Activated CD4-positive, alpha-beta T cell treated with anti-CD3 and anti-CD28 coated beads for 36 hours (primary cell): ENCODE measurements around the gene ITSN2. TPM values are rescaled to one million over a fixed set of nuclear protein-coding genes. Genes with fewer than 3 reads are reported as not detected.
"Not testable (repeated sequence)": the region's sequence is repeated elsewhere in the genome, so short reads cannot be mapped to it uniquely, and the experiment has no call there.

Experiments used
- ATAC-seq: fragments of 200-7000 bp; cut with Tn5 transposase; one replicate; pipeline ENCODE4 v1.10.0; 2021; ENCODE audit warnings: mild to moderate bottlenecking, moderate library complexity
- CTCF ChIA-PET: fragments of 350-600 bp; sonication (Branson Sonifier 250); formaldehyde crosslinking; loops from one replicate; lab custom pipeline; 2021; ENCODE audit warnings: antibody characterized with exemption; lab: Charles Lee
- POLR2A ChIA-PET: fragments of 350-600 bp; sonication (Branson Sonifier 250); formaldehyde crosslinking; loops from one replicate; lab custom pipeline; 2021; ENCODE audit warnings: antibody characterized with exemption, inconsistent platforms; lab: Charles Lee
- DNase-seq: peaks from one replicate; pipeline ENCODE4 v3.0.0-alpha.2; 2020
- H3K27ac Mint-ChIP-seq: one replicate; pipeline ENCODE4 v1.8.0; 2021; ENCODE audit warnings: mixed read lengths
- H3K27me3 Mint-ChIP-seq: one replicate; pipeline ENCODE4 v1.8.0; 2021; ENCODE audit warnings: mixed read lengths
- H3K36me3 Mint-ChIP-seq: one replicate; pipeline ENCODE4 v1.8.0; 2021; ENCODE audit warnings: low read depth, mixed read lengths
- H3K4me1 Mint-ChIP-seq: one replicate; pipeline ENCODE4 v1.8.0; 2021; ENCODE audit warnings: mixed read lengths
- H3K4me3 Mint-ChIP-seq: one replicate; pipeline ENCODE4 v1.8.0; 2021; ENCODE audit warnings: mild to moderate bottlenecking, moderate library complexity, mixed read lengths
- H3K9me3 Mint-ChIP-seq: one replicate; pipeline ENCODE4 v1.8.0; 2021; ENCODE audit warnings: low read depth, mixed read lengths
- intact Hi-C, 2 experiments: fragments of 100-400 bp; cut with DNase I in 1 of 2; cut with micrococcal nuclease in 1 of 2; formaldehyde crosslinking; loops; one replicate each; pipeline versions ENCODE4 v1.14.2 to v1.15.1; 2022 to 2024; cut with DNase I, micrococcal nuclease
- total RNA-seq, 2 experiments: library from RNA; stranded (reverse); gene quantifications; one replicate each; pipeline ENCODE4 v1.2.3, GENCODE V29; 2021

The ITSN2 gene
- total RNA-seq, 2 experiments from 2014 or later: 46.0 to 49.6 TPM

GRCh38 chr2:24351627-24351938 lies 8.8 kb downstream of the ITSN2 start:
- intact Hi-C loops: no loop called here
- Mint-ChIP-seq H3K4me1 (peaks cover 58% of the 10 kb centered on the region), H3K4me3 (no peak overlapping the region), H3K36me3 (no peaks in the 10 kb centered on the region), H3K27ac (no peak overlapping the region), H3K9me3 (no peaks in the 10 kb centered on the region), H3K27me3 (no peaks in the 10 kb centered on the region)
- CTCF ChIA-PET: interaction anchor here (0.7 kb wide), 1 partner anchor 441 kb away, joined by 3 read pairs; the partner anchor contains the start of genes CENPO and PTRHD1
- no peak for DNase-seq
- POLR2A ChIA-PET: no interaction called here
- ATAC-seq: no peak

- intact Hi-C loops: no loop called here
Observed at GRCh38 chr2:24350826-24351626, 9.3 kb downstream of the ITSN2 start.

GRCh38 chr2:24349097-24349496 lies 11.2 kb downstream of the ITSN2 start:
- ATAC-seq: no peak
- intact Hi-C loops: no loop called here
- H3K4me1 Mint-ChIP-seq: peaks cover 58% of the 10 kb centered on the region

More at GRCh38 chr2:24350826-24351626, 9.3 kb downstream of the ITSN2 start:
- Mint-ChIP-seq H3K9me3 (no peaks in the 10 kb centered on the region), H3K36me3 (no peaks in the 10 kb centered on the region), H3K27ac (no peak overlapping the region), H3K4me3 (no peak overlapping the region), H3K27me3 (no peaks in the 10 kb centered on the region), H3K4me1 (peaks cover 60% of the 10 kb centered on the region)
- DNase-seq (no peak), ATAC-seq (no peak)
- POLR2A ChIA-PET: no interaction called here
- CTCF ChIA-PET: interaction anchor here (0.5 to 1.1 kb wide), 3 partner anchors 13 to 477 kb away, joined by 3 to 4 read pairs (median 3); partner anchors contain the start of genes CENPO and PTRHD1

DNA sequence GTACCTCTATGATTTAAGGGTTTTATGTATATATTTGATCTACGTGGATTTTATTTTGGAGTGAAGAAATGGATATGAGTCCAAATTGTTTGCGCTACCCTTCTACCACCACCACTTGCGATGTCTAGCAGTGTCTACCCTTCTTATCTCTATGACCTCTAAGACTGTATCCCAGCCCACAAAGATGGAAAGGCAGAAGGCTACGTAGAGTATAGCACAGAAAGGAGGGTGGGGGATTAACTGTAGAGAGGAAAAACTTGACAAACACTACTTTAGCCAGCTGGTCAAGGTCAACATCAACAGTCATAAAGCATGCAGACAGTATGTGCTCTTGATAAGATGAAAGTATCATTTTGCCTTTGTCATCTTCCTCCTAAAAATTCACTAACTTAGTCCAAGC lies 14.4 kb downstream of the ITSN2 start:
- Mint-ChIP-seq H3K27me3 (no peaks in the 10 kb centered on the region), H3K9me3 (no peaks in the 10 kb centered on the region), H3K4me3 (no peak overlapping the region), H3K36me3 (no peaks in the 10 kb centered on the region), H3K27ac (no peak overlapping the region), H3K4me1 (peaks cover 60% of the 10 kb centered on the region)
- DNase-seq: no peak
- ATAC-seq: no peak
- ChIA-PET POLR2A (no interaction called here), CTCF (interaction anchor here (1.4 kb wide), 1 partner anchor 22 kb away, joined by 3 read pairs; no protein-coding TSS in a partner anchor)
- intact Hi-C loops: no loop called here

More at GRCh38 chr2:24349097-24349496, 11.2 kb downstream of the ITSN2 start:
- no peaks in the 10 kb centered on the region for H3K36me3 Mint-ChIP-seq
- no peaks in the 10 kb centered on the region for H3K9me3 Mint-ChIP-seq
- no peak for DNase-seq
- no peak overlapping the region for H3K27ac Mint-ChIP-seq
- no peak overlapping the region for H3K4me3 Mint-ChIP-seq
- POLR2A ChIA-PET: no interaction called here
- CTCF ChIA-PET: no interaction called here
- no peaks in the 10 kb centered on the region for H3K27me3 Mint-ChIP-seq

DNA sequence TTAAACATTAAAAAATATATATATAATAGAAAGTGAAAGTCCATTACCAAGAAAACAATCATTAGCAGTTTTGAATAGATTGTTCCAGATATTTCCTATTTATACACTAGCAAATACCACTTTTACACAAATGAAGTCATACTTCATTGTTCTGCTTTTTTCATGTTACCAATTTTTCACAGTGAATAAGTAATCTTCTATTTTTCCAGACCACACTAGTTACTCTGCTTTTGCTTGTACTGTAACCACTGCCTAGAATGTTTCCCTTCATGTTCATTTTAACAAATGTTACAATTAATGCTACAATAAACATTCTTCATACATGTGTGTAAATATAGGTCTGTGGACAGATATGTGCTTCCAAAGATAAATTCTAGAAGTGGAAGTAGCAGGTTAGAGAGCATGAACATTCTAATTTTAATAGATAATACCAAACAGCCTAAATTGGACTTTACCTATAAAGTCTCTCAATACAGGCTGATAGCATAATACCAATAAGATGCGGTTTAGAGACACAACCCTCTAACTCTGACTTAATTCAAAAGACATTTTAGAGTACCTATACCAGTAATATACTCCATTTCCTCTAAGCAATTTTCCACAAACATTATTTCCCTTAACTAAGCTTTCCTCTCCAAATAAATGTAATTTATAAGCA lies 17.0 kb downstream of the ITSN2 start:
- DNase-seq (no peak), ATAC-seq (peak; percentile 32)
- Mint-ChIP-seq H3K9me3 (no peaks in the 10 kb centered on the region), H3K27me3 (no peaks in the 10 kb centered on the region), H3K4me1 (peaks cover 64% of the 10 kb centered on the region), H3K27ac (no peak overlapping the region), H3K4me3 (no peak overlapping the region), H3K36me3 (peaks cover 4% of the 10 kb centered on the region)
- intact Hi-C loops: no loop called here
- ChIA-PET CTCF (interaction anchor here (0.8 kb wide), 1 partner anchor 40 kb away, joined by 3 read pairs; no protein-coding TSS in a partner anchor), POLR2A (no interaction called here)

DNA sequence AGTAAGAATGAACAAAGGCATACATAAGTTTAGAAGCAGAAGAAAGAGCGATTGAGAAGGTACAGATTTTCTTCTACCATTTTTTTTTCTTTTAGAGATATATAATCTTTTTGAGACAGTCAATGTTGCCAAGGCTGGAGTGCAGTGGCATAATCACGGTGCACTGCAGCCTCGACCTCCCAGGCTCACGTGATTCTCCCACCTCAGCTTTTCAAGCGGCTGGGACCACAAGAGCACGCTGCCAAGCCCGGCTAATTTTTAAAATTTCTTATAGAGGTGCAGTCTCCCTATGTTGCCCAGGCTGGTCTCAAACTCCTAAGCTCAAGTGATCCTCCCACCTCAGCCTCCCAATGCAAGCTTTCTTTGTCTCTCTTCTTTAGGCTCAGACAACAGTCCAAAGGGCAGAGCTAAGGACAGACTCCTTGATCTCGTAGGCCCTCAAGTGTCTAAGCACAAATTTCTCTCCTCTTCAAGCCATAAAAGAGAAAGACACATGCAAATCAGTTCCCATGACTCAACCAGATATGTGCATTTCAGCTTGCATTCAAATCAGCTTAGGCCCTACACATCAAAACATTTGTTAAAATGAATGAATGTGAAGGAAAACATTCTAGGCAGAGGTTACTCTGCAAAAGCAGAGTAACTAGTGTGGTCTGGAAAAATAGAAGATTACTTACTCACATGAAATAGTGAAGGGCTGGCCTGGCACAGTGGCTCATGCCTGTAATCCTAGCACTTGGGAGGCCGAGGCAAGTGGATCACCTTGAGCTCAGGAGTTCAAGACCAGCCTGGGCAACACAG lies 18.0 kb downstream of the ITSN2 start:
- ChIA-PET CTCF (interaction anchor here (0.5 to 1.6 kb wide), 4 partner anchors 12 to 237 kb away, joined by 3 to 6 read pairs (median 3); no protein-coding TSS in a partner anchor), POLR2A (interaction anchor here (0.7 kb wide), 1 partner anchor 25 kb away, joined by 3 read pairs; no protein-coding TSS in a partner anchor)
- intact Hi-C loops: no loop called here
- Mint-ChIP-seq H3K36me3 (peaks cover 4% of the 10 kb centered on the region), H3K27me3 (no peaks in the 10 kb centered on the region), H3K9me3 (no peaks in the 10 kb centered on the region), H3K27ac (peak overlapping the region; percentile 15), H3K4me1 (peaks cover 69% of the 10 kb centered on the region), H3K4me3 (no peak overlapping the region)
- DNase-seq (no peak), ATAC-seq (peak; percentile 68)

GRCh38 chr2:24339856-24340262 lies 20.5 kb downstream of the ITSN2 start:
- Mint-ChIP-seq H3K4me3 (no peak overlapping the region), H3K27ac (no peak overlapping the region), H3K9me3 (no peaks in the 10 kb centered on the region), H3K27me3 (no peaks in the 10 kb centered on the region), H3K36me3 (peaks cover 8% of the 10 kb centered on the region), H3K4me1 (peaks cover 67% of the 10 kb centered on the region)
- ChIA-PET POLR2A (no interaction called here), CTCF (interaction anchor here (0.6 to 1.0 kb wide), 2 partner anchors 19 to 299 kb away, joined by 3 to 4 read pairs; no protein-coding TSS in a partner anchor)
- intact Hi-C loops: no loop called here
- DNase-seq: no peak
- ATAC-seq: no peak

GRCh38 chr2:24339098-24339497 lies 21.2 kb downstream of the ITSN2 start:
- H3K4me3 Mint-ChIP-seq, intact Hi-C loops, H3K27me3 Mint-ChIP-seq, DNase-seq, H3K27ac Mint-ChIP-seq, ATAC-seq, H3K9me3 Mint-ChIP-seq, H3K36me3 Mint-ChIP-seq, POLR2A ChIA-PET: not testable (repeated sequence)
- peaks cover 67% of the 10 kb centered on the region for H3K4me1 Mint-ChIP-seq
- CTCF ChIA-PET: interaction anchor here (1.0 kb wide), 1 partner anchor 20 kb away, joined by 4 read pairs; no protein-coding TSS in a partner anchor

DNA sequence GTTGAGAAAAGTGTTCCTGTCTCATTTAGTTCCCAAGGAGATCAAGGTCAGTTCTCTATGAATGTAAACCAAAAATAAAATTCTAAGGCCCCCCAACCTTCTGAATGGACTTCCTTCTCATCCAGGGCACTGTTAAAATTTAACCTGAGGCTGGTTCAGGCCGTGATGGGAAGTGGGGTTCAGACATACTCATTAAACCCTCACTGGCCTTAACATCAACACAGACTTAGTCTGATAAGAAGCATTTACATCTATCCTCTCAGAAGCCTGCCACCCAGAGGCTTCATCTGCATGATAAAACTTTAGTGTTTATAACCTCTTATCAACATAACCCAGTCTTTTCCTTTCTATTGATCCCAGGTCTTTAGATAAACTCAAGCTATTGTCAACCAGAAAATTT lies 22.4 kb downstream of the ITSN2 start:
- Mint-ChIP-seq H3K4me1 (peaks cover 70% of the 10 kb centered on the region), H3K36me3 (peaks cover 8% of the 10 kb centered on the region), H3K27me3 (no peaks in the 10 kb centered on the region), H3K9me3 (no peaks in the 10 kb centered on the region), H3K4me3 (no peak overlapping the region), H3K27ac (no peak overlapping the region)
- ChIA-PET POLR2A (no interaction called here), CTCF (interaction anchor here (1.0 kb wide), 1 partner anchor 16 kb away, joined by 3 read pairs; no protein-coding TSS in a partner anchor)
- intact Hi-C loops: no loop called here
- ATAC-seq: no peak
- DNase-seq: no peak

- H3K27ac Mint-ChIP-seq: no peak overlapping the region
- DNase-seq (no peak), ATAC-seq (no peak)
- intact Hi-C loops: no loop called here
- POLR2A ChIA-PET: no interaction called here
- CTCF ChIA-PET: interaction anchor here (0.6 to 1.0 kb wide), 2 partner anchors 9 to 15 kb away, joined by 3 read pairs; no protein-coding TSS in a partner anchor
- H3K36me3 Mint-ChIP-seq: peaks cover 8% of the 10 kb centered on the region
- H3K27me3 Mint-ChIP-seq: no peaks in the 10 kb centered on the region
- peaks cover 62% of the 10 kb centered on the region for H3K4me1 Mint-ChIP-seq
- H3K4me3 Mint-ChIP-seq: no peak overlapping the region
- H3K9me3 Mint-ChIP-seq: no peaks in the 10 kb centered on the region
Observed at GRCh38 chr2:24336811-24337210, 23.5 kb downstream of the ITSN2 start.

- DNase-seq (no peak), ATAC-seq (no peak)
- ChIA-PET CTCF (no interaction called here), POLR2A (no interaction called here)
- intact Hi-C loops: no loop called here
- H3K4me3 Mint-ChIP-seq: no peak overlapping the region
- no peak overlapping the region for H3K27ac Mint-ChIP-seq
- peaks cover 48% of the 10 kb centered on the region for H3K4me1 Mint-ChIP-seq
- H3K9me3 Mint-ChIP-seq: no peaks in the 10 kb centered on the region
- no peaks in the 10 kb centered on the region for H3K27me3 Mint-ChIP-seq
- H3K36me3 Mint-ChIP-seq: peaks cover 7% of the 10 kb centered on the region
Observed at GRCh38 chr2:24334245-24334633, 26.1 kb downstream of the ITSN2 start.
